ENCODE measurements around the gene OVOL3. TPM values are rescaled to one million over a fixed set of nuclear protein-coding genes. Genes with fewer than 3 reads are reported as not detected.

Gene OVOL3
- total RNA-seq, 1 donor: not detected

- TF ChIP-seq CTCF (IDR thresholded peaks at IDR 0.05; ENCODE audit: insufficient read depth, low read length): no peak
- DNase-seq (ENCODE audit: low read depth): no peak
- no peak overlapping the region for H3K4me3 ChIP-seq (ENCODE audit: low read depth, low read length)
These were observed 50.1 kb downstream of the OVOL3 start for GRCh38 chr19:36160821-36161596.

Other genes with a start within 250 kb of the OVOL3 start
- 4.1 and 8.6 TPM in 2 replicates for gene APLP1, start 242.6 kb upstream of the OVOL3 start, total RNA-seq (ENCODE audit: low replicate concordance)
- 2.5 and 3.7 TPM in 2 replicates for gene NFKBID, start 210.6 kb upstream of the OVOL3 start, total RNA-seq (ENCODE audit: low replicate concordance)
- 0.81 and 2.7 TPM in 2 replicates for gene HCST, start 208.6 kb upstream of the OVOL3 start, total RNA-seq (ENCODE audit: low replicate concordance)
- gene TYROBP, start 202.8 kb upstream of the OVOL3 start, total RNA-seq (ENCODE audit: low replicate concordance): not detected in 2 replicates
- gene LRFN3, start 174.8 kb upstream of the OVOL3 start, total RNA-seq (ENCODE audit: low replicate concordance): 5.9 and 9.3 TPM in 2 replicates
- 12.7 and 38.7 TPM in 2 replicates for gene SDHAF1, start 116.0 kb upstream of the OVOL3 start, total RNA-seq (ENCODE audit: low replicate concordance)
- not detected in 2 replicates for gene SYNE4, start 102.3 kb upstream of the OVOL3 start, total RNA-seq (ENCODE audit: low replicate concordance)
- 14.2 and 15.5 TPM in 2 replicates for gene ALKBH6, start 96.9 kb upstream of the OVOL3 start, total RNA-seq (ENCODE audit: low replicate concordance)
- 7.4 and 20.1 TPM in 2 replicates for gene CLIP3, start 78.3 kb upstream of the OVOL3 start, total RNA-seq (ENCODE audit: low replicate concordance)
- 2.5 and 4.1 TPM in 2 replicates for gene THAP8, start 56.9 kb upstream of the OVOL3 start, total RNA-seq (ENCODE audit: low replicate concordance)
- 0.25 and 10.1 TPM in 2 replicates for gene WDR62, start 56.2 kb upstream of the OVOL3 start, total RNA-seq (ENCODE audit: low replicate concordance)
- gene POLR2I, start 3.7 kb downstream of the OVOL3 start, total RNA-seq (ENCODE audit: low replicate concordance): 33.2 and 37.9 TPM in 2 replicates
- gene TBCB, start 4.3 kb downstream of the OVOL3 start, total RNA-seq (ENCODE audit: low replicate concordance): 83.6 and 164 TPM in 2 replicates
- 55.1 and 398 TPM in 2 replicates for gene CAPNS1, start 28.9 kb downstream of the OVOL3 start, total RNA-seq (ENCODE audit: low replicate concordance)
- 5.4 and 17.0 TPM in 2 replicates for gene COX7A1, start 41.3 kb downstream of the OVOL3 start, total RNA-seq (ENCODE audit: low replicate concordance)
- 7.0 and 7.6 TPM in 2 replicates for gene ZNF565, start 103.5 kb downstream of the OVOL3 start, total RNA-seq (ENCODE audit: low replicate concordance)
- 107 and 130 TPM in 2 replicates for gene ZNF146, start 104.0 kb downstream of the OVOL3 start, total RNA-seq (ENCODE audit: low replicate concordance)

Data from fibroblast of the aortic adventitia (primary cell).